Activated CD4-positive, alpha-beta T cell treated with anti-CD3 and anti-CD28 coated beads for 1 hour (primary cell): ENCODE results near the gene GRAP2.

Experiments
- DNase-seq: peaks from one replicate; pipeline ENCODE4 v3.0.0-alpha.2; 2020

The GRAP2 gene

DNA sequence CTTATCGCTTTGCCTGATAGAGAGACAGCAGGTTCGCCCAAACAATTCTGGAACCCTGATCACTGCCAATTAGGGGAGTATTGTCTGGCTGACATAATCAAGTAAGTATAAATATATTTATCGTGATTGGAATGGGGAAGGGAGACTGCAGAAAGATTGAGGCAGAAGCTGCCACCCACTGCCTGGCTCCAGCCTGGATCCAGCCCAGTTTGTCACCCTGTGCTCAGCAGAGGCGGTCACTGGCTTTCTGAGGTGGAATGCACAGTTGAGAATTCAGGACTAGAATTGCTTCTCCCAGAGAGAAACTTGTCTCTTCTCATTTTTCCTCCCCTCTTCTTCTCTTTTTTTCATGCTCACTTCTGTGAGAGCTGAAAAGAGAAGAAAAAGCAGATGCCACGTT is 25.9 kb downstream of the GRAP2 start:
- DNase-seq: no peak

DNA sequence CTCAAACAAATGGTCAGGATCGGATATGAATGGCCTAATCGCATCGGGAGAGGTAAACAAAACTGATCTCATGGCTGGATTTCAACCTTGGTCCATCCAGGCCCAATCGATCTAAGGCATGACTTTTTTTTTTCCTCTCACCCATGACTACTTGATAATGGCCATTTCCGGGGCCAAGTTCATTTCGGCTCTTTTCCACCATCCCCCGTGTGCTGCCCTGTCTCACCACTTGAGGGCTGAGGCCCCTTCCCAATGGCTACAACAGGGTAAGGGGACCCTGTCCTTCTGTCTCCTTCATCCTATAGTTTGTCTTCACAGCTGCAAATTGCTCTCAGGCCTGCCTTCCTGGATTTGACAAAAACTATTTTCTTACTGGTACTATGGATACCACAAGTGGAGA is 26.7 kb downstream of the GRAP2 start:
- DNase-seq: no peak

DNA sequence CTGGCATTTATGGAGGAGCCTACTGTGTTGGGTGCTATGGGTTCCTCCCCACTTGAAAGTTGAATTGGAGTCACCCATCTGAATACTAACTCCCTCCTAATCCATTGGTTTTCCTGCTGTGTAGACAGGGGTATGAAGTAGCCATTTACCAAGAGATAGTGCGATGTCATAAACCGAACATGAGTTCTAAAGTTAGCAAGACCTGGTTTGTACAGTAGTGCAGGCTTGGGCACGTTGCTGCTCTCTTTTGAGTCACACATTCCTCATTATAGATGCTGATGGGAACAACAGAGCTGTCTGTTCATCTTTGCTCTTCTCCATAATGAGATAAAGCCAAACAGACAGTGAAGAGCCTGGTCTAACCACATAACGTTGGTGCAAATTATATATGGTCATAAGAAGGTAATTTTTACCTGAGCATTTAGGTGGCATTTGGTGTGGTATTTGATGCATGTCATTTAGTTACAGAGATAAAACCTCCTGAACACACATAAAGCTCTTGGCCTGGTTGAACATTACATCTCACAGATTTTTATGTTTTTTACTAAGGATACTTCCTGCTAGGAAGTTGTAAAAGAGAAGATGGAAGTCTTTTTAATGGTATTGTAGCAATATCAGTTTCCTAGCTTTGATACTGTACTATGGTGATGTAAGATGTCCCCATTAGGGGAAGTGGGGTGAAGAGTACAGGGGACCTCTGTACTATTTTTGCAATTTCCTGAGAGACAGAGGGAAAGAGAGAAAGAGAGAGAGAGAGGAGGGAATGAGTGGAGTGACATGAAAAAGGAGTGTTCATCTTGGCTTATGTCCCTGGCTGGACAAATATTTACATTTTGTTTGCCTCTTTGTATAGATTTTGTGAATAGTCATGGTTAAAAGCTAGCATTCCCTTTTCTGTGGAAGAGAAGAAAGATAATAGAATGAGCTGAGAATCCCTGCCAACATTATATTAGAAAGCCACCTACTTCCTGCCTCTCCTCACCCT is 27.9 kb downstream of the GRAP2 start:
- no peak for DNase-seq

DNA sequence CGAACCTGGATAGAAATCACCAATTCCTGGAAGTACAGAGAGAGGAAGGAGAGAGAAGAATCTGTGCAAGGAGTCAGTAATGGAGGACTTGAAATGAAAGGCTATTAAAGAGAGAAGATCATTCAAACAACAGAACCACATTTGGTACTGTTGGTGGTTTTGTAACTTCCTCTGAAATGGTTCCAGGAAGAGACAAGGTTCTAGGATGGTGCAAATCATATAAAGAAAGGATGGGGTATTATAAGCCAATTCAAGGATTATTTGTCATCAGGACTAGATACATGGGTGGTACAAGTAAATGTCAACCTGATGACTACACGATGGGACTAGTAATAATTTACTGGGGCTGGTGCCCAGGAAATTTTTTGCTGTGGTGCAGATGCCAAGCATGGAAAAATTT is 30.4 kb downstream of the GRAP2 start:
- DNase-seq: no peak

DNA sequence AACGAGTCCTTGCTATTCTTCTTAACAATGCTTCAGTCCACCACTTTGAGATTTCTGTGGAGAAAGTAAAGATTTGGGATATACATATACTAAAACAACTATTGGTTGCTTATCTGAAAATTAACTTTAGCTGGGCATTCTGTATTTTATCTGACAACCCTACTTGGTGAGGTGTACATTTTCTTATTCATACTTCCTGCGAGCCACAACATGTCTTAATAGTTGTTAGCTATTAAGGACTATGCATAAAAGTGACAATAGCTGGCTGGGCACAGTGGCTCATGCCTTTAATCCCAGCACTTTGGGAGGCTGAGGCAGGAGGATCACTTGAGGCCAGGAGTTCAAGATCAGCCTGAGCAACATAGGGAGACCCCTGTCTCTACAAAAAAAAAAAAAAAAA is 31.3 kb downstream of the GRAP2 start:
- DNase-seq: no peak

DNA sequence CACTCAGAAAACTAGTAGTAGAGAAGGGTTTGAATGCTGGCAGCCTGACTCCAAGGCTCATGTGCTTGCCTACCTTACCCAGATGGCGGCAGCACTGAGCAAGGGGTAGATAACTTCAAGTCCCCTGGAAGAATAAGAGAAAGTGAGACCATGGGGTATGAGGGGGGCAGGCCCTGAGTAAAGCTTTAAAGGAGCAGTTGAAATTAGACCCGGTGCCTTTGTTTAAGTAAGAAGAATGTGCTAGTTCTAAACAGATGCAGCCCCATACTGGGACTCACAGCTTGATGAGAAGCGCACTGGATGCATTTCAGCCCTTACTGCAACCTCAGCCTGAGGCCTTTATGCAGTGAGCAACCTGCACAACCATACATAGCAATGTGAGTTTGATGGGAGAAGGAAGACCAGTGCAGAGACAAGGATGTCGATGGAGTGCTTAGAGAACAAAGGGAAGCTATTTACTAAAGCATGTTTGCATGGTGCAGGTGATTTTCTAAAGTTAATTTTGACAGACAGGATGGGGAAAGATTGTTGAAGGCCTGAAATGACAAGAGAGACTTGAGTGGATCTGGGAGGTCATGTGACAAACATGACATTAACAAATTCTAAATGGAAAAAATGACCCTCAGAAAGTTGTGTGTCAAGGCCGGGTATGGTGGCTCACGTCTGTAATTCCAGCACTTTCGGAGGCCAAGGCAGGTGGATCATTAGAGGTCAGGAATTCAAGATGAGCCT is 32.2 kb downstream of the GRAP2 start:
- no peak for DNase-seq

DNA sequence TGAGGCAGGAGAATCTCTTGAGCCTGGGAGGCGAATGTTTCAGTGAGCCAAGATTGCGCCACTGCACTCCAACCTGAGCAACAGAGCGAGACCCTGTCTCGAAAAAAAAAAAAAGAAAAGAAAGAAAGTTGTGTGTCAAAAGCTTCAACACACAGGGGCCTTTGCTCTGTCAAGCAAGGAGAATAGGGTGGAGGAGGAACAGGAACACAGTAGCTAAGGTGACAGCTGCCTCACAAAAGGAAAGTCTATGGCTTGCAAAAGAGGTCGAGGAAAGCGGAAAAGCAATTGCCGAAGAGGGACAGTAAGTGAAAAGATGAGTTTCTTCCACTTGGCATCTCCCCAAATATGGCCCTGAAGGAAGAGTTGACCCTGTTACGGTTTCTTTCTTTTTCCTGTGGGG is 32.9 kb downstream of the GRAP2 start:
- DNase-seq: no peak

DNA sequence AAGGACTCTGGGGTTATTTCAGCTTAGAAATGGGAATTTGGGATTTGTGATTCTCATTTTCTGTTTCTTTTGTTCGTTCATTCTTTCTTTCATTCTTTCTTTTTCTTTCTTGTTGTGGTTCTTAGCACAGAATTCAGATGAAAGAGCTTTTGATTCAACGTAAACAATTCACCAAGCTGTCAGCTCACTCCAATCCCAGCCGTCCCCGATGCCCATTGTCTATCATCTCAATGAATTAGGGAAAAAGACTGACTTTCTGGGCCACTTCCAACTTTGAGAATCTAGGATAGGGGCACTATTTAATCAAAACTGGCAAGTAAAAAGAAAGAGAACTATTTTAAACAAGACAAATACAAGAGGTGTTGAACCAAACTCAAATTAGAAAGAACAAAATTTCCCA is 34.2 kb downstream of the GRAP2 start:
- no peak for DNase-seq

DNA sequence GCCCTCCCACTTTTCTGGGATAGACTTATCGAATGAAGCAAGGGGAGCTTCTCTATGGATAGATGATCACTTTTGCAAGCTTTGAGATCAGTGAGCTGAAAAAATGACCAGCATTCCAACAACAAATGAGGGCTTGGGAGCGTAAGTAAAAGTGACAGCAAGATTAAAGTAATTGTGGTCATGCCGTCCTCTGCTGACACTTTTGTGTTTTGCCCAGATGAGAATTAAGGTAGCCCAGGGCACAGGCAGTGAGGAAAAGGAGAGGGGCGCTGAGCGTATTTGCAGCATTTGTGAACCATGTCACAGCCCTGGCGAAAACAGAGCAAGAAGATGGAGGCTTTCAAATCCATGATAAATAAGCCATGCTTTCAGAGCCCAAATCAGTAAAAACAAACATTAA is 34.7 kb downstream of the GRAP2 start:
- no peak for DNase-seq

DNA sequence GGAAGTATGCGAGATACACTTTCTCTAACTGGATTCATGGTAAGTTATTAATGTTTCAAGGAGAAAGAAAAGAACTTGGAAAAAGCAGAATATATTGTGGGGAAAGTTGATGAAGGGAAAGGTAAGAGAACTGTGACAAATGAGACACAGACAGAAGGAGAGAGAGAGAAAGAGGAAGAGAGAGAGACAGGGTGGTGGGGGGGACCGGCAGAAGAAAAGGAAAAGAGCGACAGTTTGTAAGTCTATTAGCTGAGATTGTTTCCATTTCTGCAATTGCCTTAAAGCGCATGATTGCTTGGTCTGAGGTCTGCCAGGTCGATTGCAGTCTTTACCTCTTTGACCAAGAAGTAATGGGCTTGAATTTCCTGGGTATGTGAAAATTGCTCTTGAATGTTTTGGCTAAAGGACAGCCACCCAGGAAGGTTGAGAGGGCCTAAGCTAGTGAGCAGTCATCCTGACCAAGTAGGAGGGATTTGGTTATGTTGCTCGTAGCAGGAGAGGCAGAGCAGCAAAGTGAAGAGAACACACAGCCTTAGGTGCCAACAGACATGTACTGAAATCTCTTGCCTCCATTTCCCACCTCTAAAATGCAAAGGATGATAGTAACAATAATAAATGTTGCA is 35.8 kb downstream of the GRAP2 start:
- DNase-seq: no peak

DNA sequence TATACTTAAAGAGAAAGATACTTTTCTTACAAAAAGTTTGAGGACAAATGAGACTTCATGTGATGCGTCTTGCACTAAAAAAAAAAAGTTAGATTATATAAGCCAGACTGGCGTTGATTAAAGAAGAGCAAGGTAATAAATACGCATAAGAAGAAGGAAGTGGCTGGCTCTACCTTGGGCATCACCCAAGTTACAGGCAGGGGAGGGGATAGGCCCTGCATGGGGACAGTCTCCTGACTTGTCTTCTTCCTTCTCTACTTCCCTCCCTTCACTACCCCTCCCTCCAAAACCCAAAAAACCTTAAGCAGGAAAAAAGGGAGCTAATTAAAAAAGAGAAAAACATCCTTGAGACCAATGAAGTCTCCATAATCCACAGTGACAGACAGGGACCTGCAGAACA is 37.0 kb downstream of the GRAP2 start:
- DNase-seq: no peak

DNA sequence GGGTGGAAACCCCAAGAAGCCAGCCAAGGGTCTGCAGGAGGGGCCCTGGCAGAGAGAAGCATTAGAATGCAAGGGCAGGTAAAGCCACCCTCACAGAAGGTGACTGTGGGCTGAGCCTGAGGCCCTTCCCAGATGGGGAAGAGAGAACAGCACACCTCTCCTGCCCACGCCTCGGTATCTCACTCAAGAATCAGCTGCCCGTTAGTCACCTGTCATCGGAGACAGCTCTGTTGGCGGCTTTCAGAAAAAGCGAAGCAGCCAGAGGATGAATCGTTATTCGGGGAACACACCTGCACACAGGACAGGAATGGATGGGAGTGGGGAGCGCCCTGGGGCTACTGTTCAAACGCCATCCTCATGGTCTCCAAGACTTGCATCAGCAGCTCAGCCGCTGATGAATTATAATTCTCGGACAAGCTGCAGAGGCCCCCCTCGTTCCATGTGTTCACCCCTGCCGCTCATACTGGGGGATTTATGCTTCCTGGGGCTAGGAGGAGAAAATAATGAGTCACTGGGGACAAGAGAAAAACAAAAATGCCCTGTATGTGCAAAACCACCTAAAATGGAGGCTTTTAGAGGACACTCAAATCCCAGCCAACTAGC is 37.7 kb downstream of the GRAP2 start:
- DNase-seq: peak; percentile 33

DNA sequence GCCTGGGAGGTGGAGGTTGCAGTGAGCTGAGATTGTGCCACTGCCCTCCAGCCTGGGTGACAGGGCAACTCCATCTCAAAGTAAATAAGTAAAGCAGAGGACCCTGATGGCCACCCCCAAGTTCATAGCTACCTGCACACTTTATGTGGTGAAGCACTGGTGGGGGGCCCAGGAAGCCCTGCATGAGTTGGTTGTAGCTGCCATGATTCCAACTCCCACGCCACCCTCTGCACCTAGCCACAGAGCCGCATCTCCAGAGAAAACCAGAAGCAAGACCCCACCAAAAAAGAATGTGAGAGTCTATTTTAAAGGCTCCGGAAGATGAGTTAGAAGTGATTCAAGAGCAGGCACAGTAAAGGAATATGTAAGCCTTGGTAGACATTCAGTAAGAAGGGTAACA is 38.9 kb downstream of the GRAP2 start:
- no peak for DNase-seq

DNA sequence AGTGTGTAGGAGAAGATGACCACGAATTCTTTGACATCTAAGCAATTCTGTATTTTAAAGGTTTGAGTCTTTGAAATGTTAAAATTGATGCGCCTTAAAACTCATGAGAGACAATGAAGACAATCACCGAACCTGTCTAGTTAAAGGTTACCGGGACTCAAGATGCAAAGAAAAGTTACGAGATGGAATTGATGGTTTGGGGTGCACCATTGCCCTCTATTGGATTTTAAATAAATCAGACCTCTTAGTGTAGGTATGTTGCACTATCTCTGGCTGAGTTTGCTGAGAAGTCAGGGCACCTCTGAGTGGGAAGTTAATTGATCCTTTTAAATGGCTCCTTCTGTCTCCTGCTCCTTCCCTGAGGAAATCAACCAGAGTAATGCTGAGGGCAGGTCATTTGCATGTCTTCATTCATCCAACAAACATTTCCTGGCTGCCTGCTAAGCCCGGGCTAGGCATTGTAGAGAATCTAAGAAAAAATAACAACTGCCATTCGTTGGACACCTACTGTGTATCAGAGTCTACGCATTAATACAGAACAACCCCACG is 39.9 kb downstream of the GRAP2 start:
- no peak for DNase-seq

DNA sequence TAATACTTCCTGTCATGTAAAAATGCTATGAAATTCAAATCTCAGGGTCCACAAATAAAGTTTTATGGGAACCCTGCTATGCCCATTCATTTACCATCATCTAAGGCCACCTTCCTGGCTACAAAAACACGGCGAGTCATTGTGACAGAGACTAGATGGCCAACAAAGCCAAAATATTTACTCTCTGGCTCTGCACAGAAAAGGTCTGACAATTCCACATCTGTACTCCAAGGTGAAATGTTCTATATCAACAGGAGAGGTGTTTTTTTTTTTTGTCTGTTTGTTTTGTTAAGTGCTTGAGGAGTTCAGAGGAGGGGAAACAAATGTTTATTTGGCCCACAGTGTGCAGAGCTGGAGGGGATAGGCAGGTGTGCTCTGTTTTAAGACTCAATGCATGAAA is 40.7 kb downstream of the GRAP2 start:
- DNase-seq: no peak

DNA sequence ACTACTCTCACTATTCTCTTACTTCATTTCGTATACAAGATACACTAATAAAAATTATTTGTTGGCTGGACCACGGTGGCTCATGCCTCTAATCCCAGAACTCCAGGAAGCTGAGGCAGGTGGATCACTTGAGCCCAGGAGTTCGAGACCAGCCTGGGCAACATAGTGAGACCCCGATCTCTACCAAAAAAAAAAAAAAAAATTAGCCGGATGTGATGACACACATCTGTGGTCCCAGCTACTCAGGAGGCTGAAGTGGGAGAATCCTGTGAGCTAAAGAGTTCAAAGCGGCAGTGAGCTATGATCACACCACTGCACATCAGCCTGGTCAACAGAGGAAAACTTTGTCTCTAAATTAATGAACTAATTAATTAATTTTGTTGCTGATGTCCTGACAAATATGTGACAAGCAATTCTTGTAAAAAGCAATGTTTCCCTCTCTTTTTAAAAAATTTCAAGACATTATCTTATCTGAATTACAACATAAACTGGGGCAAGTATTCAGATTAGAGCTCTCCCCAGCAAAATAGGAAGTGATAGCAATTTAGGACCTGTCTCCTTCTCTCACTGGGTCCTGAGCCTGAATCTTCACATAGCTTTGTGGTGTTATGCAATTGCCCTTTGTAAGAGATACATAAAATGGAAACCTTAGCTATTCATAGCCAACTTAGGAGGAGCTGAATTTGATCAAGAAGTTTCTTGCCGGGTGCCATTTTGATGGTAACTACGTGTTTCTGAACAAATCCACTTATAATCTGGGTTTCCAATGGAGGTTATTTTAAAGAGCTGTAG is 41.8 kb downstream of the GRAP2 start:
- no peak for DNase-seq

DNA sequence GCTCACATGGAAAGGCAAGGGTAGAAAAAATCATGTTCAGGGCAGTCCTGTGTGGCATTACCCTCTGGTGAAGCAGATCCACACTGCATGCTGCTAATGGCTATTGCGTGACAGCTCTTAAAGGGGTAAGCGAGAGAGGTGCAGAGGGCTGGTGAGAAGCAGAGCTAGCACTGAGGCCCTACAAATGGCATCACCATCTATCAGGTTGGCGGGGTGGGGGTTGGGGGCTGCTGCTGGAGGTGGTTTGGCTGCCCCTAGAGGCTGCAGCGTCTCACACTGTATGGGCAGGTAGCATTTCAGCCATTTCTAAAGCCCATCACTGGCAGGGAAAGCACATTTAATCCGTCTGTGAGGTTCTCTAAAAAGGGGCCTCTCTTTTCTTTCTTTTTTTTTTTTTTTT is 42.5 kb downstream of the GRAP2 start:
- DNase-seq: no peak

DNA sequence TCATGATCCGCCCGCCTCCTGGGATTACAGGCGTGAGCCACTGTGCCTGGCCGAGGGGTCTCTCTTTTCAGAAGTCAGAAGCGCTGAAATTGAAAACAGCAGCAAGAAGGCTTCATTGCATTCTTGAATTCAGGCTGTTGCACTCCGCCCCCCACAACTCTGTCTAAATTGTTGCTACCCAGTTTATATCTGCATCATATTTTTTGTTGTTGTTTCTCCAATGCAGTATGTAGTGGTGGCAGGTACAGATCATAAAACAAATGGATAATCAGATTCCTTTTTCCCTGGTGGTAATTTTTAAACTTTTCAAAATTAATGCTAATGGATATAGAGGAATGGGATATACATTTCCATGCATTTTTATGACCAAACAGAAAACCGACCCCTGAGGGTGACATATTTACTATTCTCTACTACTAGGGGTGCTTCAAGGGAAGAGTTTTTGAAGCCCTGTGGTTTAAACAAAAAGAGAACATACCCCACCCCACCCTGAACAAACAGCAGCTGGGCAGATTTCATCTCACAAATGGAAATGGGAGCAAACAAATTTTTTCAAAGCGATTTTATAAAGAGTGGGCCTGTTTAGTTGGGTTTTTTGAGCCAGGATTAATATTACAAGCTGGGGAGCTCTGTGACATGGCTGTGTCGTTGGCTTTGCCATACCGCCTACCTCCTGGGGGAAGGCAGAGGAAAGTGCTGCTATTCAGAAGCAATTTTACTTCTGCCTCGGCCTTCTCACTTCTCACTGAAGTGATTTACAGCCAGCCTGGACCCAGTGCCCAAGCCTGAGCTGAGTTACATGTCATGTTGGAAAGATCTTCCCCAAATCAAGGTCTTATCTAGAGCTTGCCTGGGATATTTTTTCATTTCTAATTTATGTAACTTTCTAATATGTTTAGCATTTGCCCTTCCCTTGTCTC is 43.3 kb downstream of the GRAP2 start:
- no peak for DNase-seq

DNA sequence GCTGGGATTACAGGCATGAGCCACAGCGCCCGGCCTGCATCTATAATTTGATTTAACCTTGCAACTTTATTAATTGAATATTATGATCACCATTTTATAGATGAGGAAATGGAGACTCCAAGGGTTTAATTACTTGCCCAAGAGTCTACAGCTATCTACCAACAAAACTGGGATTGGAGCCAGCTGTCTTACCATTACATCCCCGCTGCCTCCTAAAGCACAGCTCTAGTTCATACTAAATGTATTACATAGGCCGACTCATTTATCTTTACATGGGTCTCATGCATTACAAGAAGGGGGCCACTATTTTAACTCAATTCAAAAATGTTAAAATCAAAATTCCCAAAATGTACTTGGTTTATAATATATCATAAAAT is 45.2 kb downstream of the GRAP2 start:
- no peak for DNase-seq

DNA sequence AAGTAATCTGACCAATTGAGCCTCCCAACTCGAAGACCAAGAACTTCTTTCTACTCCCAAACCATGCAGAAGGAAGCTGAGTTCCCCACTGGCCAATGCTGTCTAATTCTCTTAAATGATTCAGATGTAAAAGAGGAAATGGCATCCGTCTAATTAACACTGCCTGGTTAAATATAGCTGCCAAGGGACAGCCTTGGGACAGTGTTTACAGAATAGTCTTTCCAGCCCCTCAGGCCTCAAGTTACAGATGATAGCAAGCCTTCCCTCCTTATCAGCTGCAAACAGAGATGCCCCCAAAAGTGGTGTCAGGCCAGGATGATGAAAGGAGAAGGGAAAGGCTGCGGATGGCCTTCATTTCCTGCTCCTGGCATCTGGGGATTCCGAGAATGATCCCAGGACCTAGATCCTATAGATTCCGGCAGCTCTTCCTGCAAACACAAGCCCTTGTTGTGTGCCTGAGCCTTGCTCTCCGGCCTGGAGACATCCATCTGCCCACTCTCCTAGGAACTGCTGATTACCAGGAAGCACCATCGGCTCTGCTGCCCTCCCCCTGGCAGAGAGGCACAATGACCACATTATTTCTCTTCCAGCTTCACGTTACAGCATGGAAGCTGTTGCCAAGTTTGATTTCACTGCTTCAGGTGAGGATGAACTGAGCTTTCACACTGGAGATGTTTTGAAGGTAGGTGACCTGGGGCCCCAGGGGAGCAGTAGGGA is 45.8 kb downstream of the GRAP2 start:
- no peak for DNase-seq
